Femur (tissue), 1 donor: Measurements from ENCODE around the gene ZNF256.
A peak's percentile ranks its signal among the peaks of the same experiment; 100 is the strongest.

Experiments
- DNase-seq: peaks from one replicate; pipeline ENCODE4 v3.0.0-alpha.2; 2017

ZNF256 gene

GRCh38 chr19:57947419-57948134, at the start of gene ZNF256:
TSS of gene ZNF256 (minus strand) at chr19:57947706. CDS start at chr19:57947474, 232 bp downstream.
- DNase-seq = peak; percentile 98

- no peak for DNase-seq
Measured at GRCh38 chr19:57992841-57993240, 45.3 kb upstream of the ZNF256 start.

GRCh38 chr19:57978586-57979289, 31.2 kb upstream of the ZNF256 start:
- DNase-seq = no peak

GRCh38 chr19:57974434-57974833, 26.9 kb upstream of the ZNF256 start, which contains the start of gene C19orf18:
TSS of gene C19orf18 (minus strand) at chr19:57974534. CDS start at chr19:57974432, 102 bp downstream.
- DNase-seq = no peak

- no peak for DNase-seq
Measured at GRCh38 chr19:57964761-57965160, 17.3 kb upstream of the ZNF256 start.

GRCh38 chr19:57961785-57962184, 14.3 kb upstream of the ZNF256 start:
- DNase-seq = no peak

- no peak for DNase-seq
Measured at GRCh38 chr19:57954996-57955395, 7.5 kb upstream of the ZNF256 start.

- DNase-seq = no peak
Measured at GRCh38 chr19:57949702-57950101, 2.2 kb upstream of the ZNF256 start.

GRCh38 chr19:57949296-57949695, 1.8 kb upstream of the ZNF256 start:
- no peak for DNase-seq

- peak; percentile 18 for DNase-seq
Measured at GRCh38 chr19:57947088-57947418, 453 bp downstream of the ZNF256 start.

- no peak for DNase-seq
Measured at GRCh38 chr19:57946316-57946715, 1.2 kb downstream of the ZNF256 start.

- DNase-seq = no peak
Measured at GRCh38 chr19:57941593-57941992, 5.9 kb downstream of the ZNF256 start.

- no peak for DNase-seq
Measured at GRCh38 chr19:57935731-57936130, 11.8 kb downstream of the ZNF256 start.

- DNase-seq = peak; percentile 86
Measured at GRCh38 chr19:57934820-57935665, 12.5 kb downstream of the ZNF256 start, which contains the start of gene ZNF418. TSS of gene ZNF418 (minus strand) at chr19:57935402. CDS start at chr19:57933822, 1,580 bp downstream.

GRCh38 chr19:57927587-57927986, 19.9 kb downstream of the ZNF256 start:
- no peak for DNase-seq

- peak; percentile 95 for DNase-seq
Measured at GRCh38 chr19:57916168-57916995, 31.1 kb downstream of the ZNF256 start, which contains the start of gene ZNF417. TSS of gene ZNF417 (minus strand) at chr19:57916592. CDS start at chr19:57916411, 181 bp downstream.

- no peak for DNase-seq
Measured at GRCh38 chr19:57914531-57914930, 33.0 kb downstream of the ZNF256 start.

- no peak for DNase-seq
Measured at GRCh38 chr19:57907394-57907793, 40.1 kb downstream of the ZNF256 start.

GRCh38 chr19:57905258-57905657, 42.2 kb downstream of the ZNF256 start:
- no peak for DNase-seq

GRCh38 chr19:57903618-57904184, 43.8 kb downstream of the ZNF256 start:
- no peak for DNase-seq

GRCh38 chr19:57900311-57900710, 47.2 kb downstream of the ZNF256 start:
- no peak for DNase-seq
